ENCODE data around the gene DOCK4.

Gene DOCK4

GRCh38 chr7:112071856-112072255, 134.3 kb downstream of the DOCK4 start:
- peaks cover 24% of the 10 kb centered on the region for H3K4me1 Mint-ChIP-seq
- no peak overlapping the region for H3K27ac Mint-ChIP-seq
- TF ChIP-seq CTCF (IDR thresholded peaks at IDR 0.05): no peak
- H3K36me3 Mint-ChIP-seq (ENCODE audit: low read depth): peaks cover 10% of the 10 kb centered on the region
- H3K27me3 Mint-ChIP-seq (ENCODE audit: low read depth, poor library complexity): no peaks in the 10 kb centered on the region
- H3K4me3 Mint-ChIP-seq: no peak overlapping the region
- H3K9me3 Mint-ChIP-seq: peaks cover 14% of the 10 kb centered on the region
- no peak for DNase-seq

GRCh38 chr7:112070674-112071256, 135.4 kb downstream of the DOCK4 start:
- Mint-ChIP-seq H3K27ac (no peak overlapping the region), H3K9me3 (peaks cover 14% of the 10 kb centered on the region), H3K27me3 (ENCODE audit: low read depth, poor library complexity) (no peaks in the 10 kb centered on the region), H3K4me1 (peaks cover 24% of the 10 kb centered on the region), H3K4me3 (no peak overlapping the region), H3K36me3 (ENCODE audit: low read depth) (peaks cover 10% of the 10 kb centered on the region)
- no peak for DNase-seq
- TF ChIP-seq CTCF (IDR thresholded peaks at IDR 0.05): no peak

- Mint-ChIP-seq H3K27me3 (ENCODE audit: low read depth, poor library complexity) (no peaks in the 10 kb centered on the region), H3K9me3 (peaks cover 11% of the 10 kb centered on the region), H3K36me3 (ENCODE audit: low read depth) (peaks cover 6% of the 10 kb centered on the region), H3K27ac (peak overlapping the region; percentile 57), H3K4me3 (no peak overlapping the region), H3K4me1 (peaks cover 24% of the 10 kb centered on the region)
- no peak for DNase-seq
- TF ChIP-seq CTCF (IDR thresholded peaks at IDR 0.05): no peak
Observed at GRCh38 chr7:112069879-112070321, 136.3 kb downstream of the DOCK4 start.

- no peaks in the 10 kb centered on the region for H3K36me3 Mint-ChIP-seq (ENCODE audit: low read depth)
- H3K27ac Mint-ChIP-seq: no peak overlapping the region
- H3K27me3 Mint-ChIP-seq (ENCODE audit: low read depth, poor library complexity): no peaks in the 10 kb centered on the region
- no peak for DNase-seq
- no peak overlapping the region for H3K4me3 Mint-ChIP-seq
- peaks cover 24% of the 10 kb centered on the region for H3K4me1 Mint-ChIP-seq
- peaks cover 4% of the 10 kb centered on the region for H3K9me3 Mint-ChIP-seq
- no peak for TF ChIP-seq CTCF (IDR thresholded peaks at IDR 0.05)
Observed at GRCh38 chr7:112068967-112069366, 137.2 kb downstream of the DOCK4 start.

- no peak for TF ChIP-seq CTCF (IDR thresholded peaks at IDR 0.05)
- Mint-ChIP-seq H3K4me1 (peaks cover 24% of the 10 kb centered on the region), H3K27ac (peak overlapping the region; percentile 77), H3K9me3 (no peaks in the 10 kb centered on the region), H3K4me3 (no peak overlapping the region), H3K36me3 (ENCODE audit: low read depth) (no peaks in the 10 kb centered on the region), H3K27me3 (ENCODE audit: low read depth, poor library complexity) (no peaks in the 10 kb centered on the region)
- no peak for DNase-seq
Observed at GRCh38 chr7:112067632-112068540, 138.3 kb downstream of the DOCK4 start.
